ENCODE data around the gene KIFAP3.

DNA sequence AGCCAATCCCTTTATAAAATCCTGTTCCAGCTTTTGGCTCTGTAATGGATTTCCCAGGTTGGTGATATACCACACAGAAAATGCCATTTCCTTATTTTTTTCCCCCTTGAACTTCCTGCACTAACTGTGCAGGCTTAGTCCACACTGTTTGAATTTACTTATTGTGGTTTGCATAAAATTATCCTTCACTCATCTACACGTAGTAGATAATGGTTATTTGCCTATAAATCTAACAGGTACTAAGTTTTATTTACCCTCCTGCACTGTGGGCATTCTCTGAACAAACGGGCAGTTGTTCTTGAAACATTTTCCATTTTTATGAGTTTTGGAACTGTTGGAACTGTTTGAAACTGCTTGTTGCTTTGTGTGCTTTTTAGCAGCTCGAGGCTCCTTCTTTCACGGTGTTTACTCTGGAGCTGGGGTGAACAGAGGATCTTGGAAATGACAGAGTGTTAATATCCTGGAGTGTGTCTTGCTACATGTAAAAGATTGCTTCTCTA is 23.0 kb upstream of the KIFAP3 start:
- TF ChIP-seq BHLHE40 (IDR thresholded peaks at IDR 0.05; ENCODE audit: borderline replicate concordance) (no peak), LEF1 (IDR thresholded peaks at IDR 0.05; ENCODE audit: borderline replicate concordance) (no peak), SUZ12 (IDR thresholded peaks at IDR 0.05) (no peak), FOXM1 (IDR thresholded peaks at IDR 0.05; ENCODE audit: borderline replicate concordance) (no peak), TARDBP (IDR thresholded peaks at IDR 0.05) (no peak), SP1 (IDR thresholded peaks at IDR 0.05) (no peak), FOXK2 (IDR thresholded peaks at IDR 0.05) (no peak), NFRKB (IDR thresholded peaks at IDR 0.05) (no peak), ZNF384 (IDR thresholded peaks at IDR 0.05) (no peak), ARNT (IDR thresholded peaks at IDR 0.05) (no peak)
- TF ChIP-seq, protein P1, sequence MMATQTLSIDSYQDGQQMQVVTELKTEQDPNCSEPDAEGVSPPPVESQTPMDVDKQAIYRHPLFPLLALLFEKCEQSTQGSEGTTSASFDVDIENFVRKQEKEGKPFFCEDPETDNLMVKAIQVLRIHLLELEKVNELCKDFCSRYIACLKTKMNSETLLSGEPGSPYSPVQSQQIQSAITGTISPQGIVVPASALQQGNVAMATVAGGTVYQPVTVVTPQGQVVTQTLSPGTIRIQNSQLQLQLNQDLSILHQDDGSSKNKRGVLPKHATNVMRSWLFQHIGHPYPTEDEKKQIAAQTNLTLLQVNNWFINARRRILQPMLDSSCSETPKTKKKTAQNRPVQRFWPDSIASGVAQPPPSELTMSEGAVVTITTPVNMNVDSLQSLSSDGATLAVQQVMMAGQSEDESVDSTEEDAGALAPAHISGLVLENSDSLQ (IDR thresholded peaks at IDR 0.05), result no peak
